Measurements from ENCODE around the gene GAREM1. TPM values are rescaled to one million over a fixed set of nuclear protein-coding genes. Genes with fewer than 3 reads are reported as not detected.

Gene GAREM1
- total and polyA plus RNA-seq, 2 of the 8 experiments (the other 6 are each of a cell fraction or from before 2014, with no cell fraction given): 3.6 to 9.2 TPM

GRCh38 chr18:32278177-32278799, 192.4 kb downstream of the GAREM1 start:
- no peaks in the 10 kb centered on the region for H3K79me2 ChIP-seq (ENCODE audit: control insufficient read depth in 1 of 2, insufficient read depth in 2 of 2, low read length in 2 of 2)
- H2AFZ ChIP-seq (ENCODE audit: low read length): no peak overlapping the region
- POLR2A ChIA-PET (ENCODE audit: partially characterized antibody): no interaction called here
- H3K27ac ChIP-seq (ENCODE audit: low read depth, low read length): no peak overlapping the region
- H3K36me3 ChIP-seq (ENCODE audit: control insufficient read depth in 2 of 4, insufficient read depth in 4 of 4, low read length in 3 of 4): no peaks in the 10 kb centered on the region
- no peak overlapping the region for H3K23ac ChIP-seq (ENCODE audit: insufficient read length)
- no peak overlapping the region for H2BK120ac ChIP-seq (replicated peaks; ENCODE audit: low read depth, low read length)
- H3K23me2 ChIP-seq (ENCODE audit: low read depth, low read length): no peaks in the 10 kb centered on the region
- H2BK20ac ChIP-seq (ENCODE audit: low read length): no peak overlapping the region
- no peaks in the 10 kb centered on the region for H4K20me1 ChIP-seq (replicated peaks in 1 of 2; ENCODE audit: control insufficient read depth in 1 of 2, insufficient read depth in 2 of 2, low read length in 2 of 2)
- no peak overlapping the region for H4K8ac ChIP-seq (ENCODE audit: extremely low read depth, insufficient read depth, low read length)
- H3K4me1 ChIP-seq (replicated peaks in 1 of 4; ENCODE audit: control insufficient read depth in 3 of 4, insufficient read depth in 4 of 4, low read length in 3 of 4): 0 out of 7 replicates have a peak, but pooled peaks cover 0 to 4% (median 0%) of the 10 kb centered on the region in 4 experiments
- no peak overlapping the region for H3K4me2 ChIP-seq (ENCODE audit: insufficient read depth in 1 of 2, low read depth in 2 of 2, low read length in 2 of 2)
- no peak overlapping the region for H2BK5ac ChIP-seq (ENCODE audit: low read depth, low read length)
- H2BK15ac ChIP-seq (ENCODE audit: low read length): no peak overlapping the region
- DNase-seq (ENCODE audit: low read depth in 1 of 2, low spot score in 2 of 2): no peak
- H3K14ac ChIP-seq (ENCODE audit: insufficient read length): no peak overlapping the region
- H3K56ac ChIP-seq (replicated peaks; ENCODE audit: insufficient read length, low read depth, low read length): no peak overlapping the region
- H3K4me3 ChIP-seq (ENCODE audit: extremely low read depth in 1 of 4, insufficient read depth in 2 of 4, low read depth in 3 of 4, low read length in 4 of 4): no peak overlapping the region
- no peaks in the 10 kb centered on the region for H3K79me1 ChIP-seq (ENCODE audit: low read depth, low read length)
- no peak overlapping the region for H2AK5ac ChIP-seq (ENCODE audit: low read depth, low read length)
- no peak overlapping the region for H4K91ac ChIP-seq (replicated peaks; ENCODE audit: insufficient read length, low read length)
- CTCF ChIA-PET (ENCODE audit: partially characterized antibody): interaction anchor here (1.0 to 3.7 kb wide), 6 partner anchors 9 to 275 kb away, joined by 3 to 20 read pairs (median 6); no protein-coding TSS in a partner anchor
- H4K5ac ChIP-seq (ENCODE audit: insufficient read length, low read depth, low read length): no peak overlapping the region
- FAIRE-seq: no peak
- no peak overlapping the region for H3K4ac ChIP-seq (replicated peaks; ENCODE audit: insufficient read length, low read depth, low read length)
- H3K9ac ChIP-seq (replicated peaks in 1 of 4; ENCODE audit: extremely low read depth in 1 of 4, low read depth in 3 of 4, low read length in 3 of 4): no peak overlapping the region
- TF ChIP-seq BRCA1 (IDR thresholded peaks at IDR 0.05; ENCODE audit: low read depth, low read length) (no peak), CBX8 (IDR thresholded peaks at IDR 0.05; ENCODE audit: borderline replicate concordance, low read depth, low read length) (no peak), HDAC6 (IDR thresholded peaks at IDR 0.05; ENCODE audit: low read depth, low read length) (no peak), SP1 (IDR thresholded peaks at IDR 0.05; ENCODE audit: low read depth, low read length) (no peak), USF2 (IDR thresholded peaks at IDR 0.05; ENCODE audit: low read length) (no peak), CHD2 (IDR thresholded peaks at IDR 0.05; ENCODE audit: low read length) (no peak), SAP30 (IDR thresholded peaks at IDR 0.05; ENCODE audit: insufficient read depth, insufficient replicate concordance, low read length) (no peak), TCF12 (IDR thresholded peaks at IDR 0.05; ENCODE audit: low read depth, low read length) (no peak), NRF1 (IDR thresholded peaks at IDR 0.05; ENCODE audit: low read depth, low read length) (no peak), SIN3A (conservative IDR thresholded peaks at IDR 0.05 in 1 of 2, IDR thresholded peaks at IDR 0.05 in 1 of 2; ENCODE audit: low read depth in 1 of 2, low read length in 2 of 2) (no peak), CTBP2 (IDR thresholded peaks at IDR 0.05; ENCODE audit: borderline replicate concordance, insufficient read depth, insufficient read length, low read length) (no peak)
- WGBS, 2 experiments (ENCODE audit: extremely low coverage in 1 of 2, insufficient coverage in 1 of 2, insufficient read length in 1 of 2, insufficient replicate concordance in 2 of 2, low coverage in 1 of 2, low lambda C conversion rate in 2 of 2, missing lambda C conversion rate in 1 of 2): 79% methylated on average over 4 of the region's 4 CpGs; no CpG with 5 or more reads in 1 of the 2 experiments
- H3K18ac ChIP-seq (ENCODE audit: extremely low read depth, low read length): no peak overlapping the region
- no peak overlapping the region for H2BK12ac ChIP-seq (ENCODE audit: low read depth, low read length)
- H3K27me3 ChIP-seq (replicated peaks in 1 of 4; ENCODE audit: control insufficient read depth in 3 of 4, extremely low read depth in 1 of 4, insufficient read depth in 3 of 4, low read length in 3 of 4): no peaks in the 10 kb centered on the region
- peaks cover 0 to 3% of the 10 kb centered on the region in 2 experiments; a peak in 1 of 4 replicates for H3K9me3 ChIP-seq (ENCODE audit: insufficient read depth in 2 of 2, low read depth in 1 of 2, low read length in 1 of 2)

All from H1 (cell line).